ENCODE data around the gene RPL36.

The RPL36 gene

GRCh38 chr19:5690125-5690954 lies at the start of gene RPL36:
Gene RPL36 (plus strand): TSS chr19:5690295. CDS start chr19:5690508, 213 bp downstream.
- peak; percentile 67 to 98 (median 95) for DNase-seq

GRCh38 chr19:5641171-5641570 lies 48.9 kb upstream of the RPL36 start:
- no peak for DNase-seq

DNA sequence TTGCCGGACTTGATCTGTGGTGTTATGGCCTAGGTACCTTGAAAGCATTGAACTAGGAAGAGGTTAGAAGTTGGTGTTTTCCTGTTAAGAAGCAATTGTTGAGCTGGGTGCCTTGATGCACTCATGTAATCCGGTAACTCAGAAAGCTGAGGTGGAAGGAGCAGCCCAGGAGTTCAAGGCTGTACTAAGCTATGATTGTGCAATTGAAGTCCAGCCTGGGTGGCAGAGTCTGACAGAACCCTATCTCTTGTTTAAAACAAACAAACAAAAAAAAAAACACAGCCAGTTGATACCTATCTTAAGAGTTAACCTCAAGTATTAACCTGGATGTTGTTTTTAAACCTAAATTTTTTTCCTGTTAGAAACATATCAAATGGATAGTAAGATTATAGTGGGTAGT lies 47.9 kb upstream of the RPL36 start:
- no peak for DNase-seq

DNA sequence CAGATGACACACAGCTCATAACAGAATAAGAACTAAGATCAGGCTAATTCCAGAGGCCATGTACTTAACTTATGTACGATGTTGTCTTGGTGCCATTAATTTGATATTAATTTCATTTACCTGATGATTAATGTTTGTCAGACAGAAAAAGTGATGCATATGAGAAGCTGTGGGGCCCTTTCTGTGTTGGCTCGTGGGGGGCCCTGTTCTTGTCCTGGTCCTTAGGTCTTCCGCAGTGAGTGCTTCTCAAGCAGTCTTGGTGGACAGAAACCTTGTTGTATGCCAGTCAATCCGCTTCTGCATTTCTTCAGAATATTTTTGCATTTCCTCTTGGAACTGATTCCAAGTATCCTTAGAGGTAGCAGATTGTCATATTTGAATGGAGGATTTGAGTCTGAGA lies 47.0 kb upstream of the RPL36 start:
- no peak for DNase-seq

- no peak for DNase-seq
Observed at GRCh38 chr19:5644037-5644436, 46.1 kb upstream of the RPL36 start.

- DNase-seq, result no peak
Observed at GRCh38 chr19:5645409-5645808, 44.7 kb upstream of the RPL36 start.

- no peak for DNase-seq
Observed at GRCh38 chr19:5646703-5647102, 43.4 kb upstream of the RPL36 start.

- no peak for DNase-seq
Observed at GRCh38 chr19:5648464-5648863, 41.6 kb upstream of the RPL36 start.

DNA sequence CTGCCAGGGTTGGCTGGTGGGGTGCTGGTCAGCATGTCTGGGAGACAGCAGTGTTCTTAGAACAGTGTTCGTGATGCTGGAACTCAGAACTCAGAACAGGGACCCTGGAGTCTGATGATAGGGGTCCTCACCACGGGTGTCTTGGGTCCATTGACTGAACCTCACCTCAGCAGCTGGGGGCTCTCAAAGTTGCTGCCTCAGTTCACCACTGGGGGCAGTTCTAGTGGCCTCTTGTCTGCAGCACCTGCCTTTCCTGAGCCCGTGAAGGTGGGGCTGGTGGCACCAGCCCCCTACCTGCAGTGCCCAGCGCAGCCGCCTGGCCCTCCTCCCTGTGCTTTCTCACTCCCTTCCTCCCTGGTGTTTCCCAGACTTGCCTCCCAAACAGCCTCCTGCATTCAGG lies 38.7 kb upstream of the RPL36 start:
- no peak for DNase-seq

DNA sequence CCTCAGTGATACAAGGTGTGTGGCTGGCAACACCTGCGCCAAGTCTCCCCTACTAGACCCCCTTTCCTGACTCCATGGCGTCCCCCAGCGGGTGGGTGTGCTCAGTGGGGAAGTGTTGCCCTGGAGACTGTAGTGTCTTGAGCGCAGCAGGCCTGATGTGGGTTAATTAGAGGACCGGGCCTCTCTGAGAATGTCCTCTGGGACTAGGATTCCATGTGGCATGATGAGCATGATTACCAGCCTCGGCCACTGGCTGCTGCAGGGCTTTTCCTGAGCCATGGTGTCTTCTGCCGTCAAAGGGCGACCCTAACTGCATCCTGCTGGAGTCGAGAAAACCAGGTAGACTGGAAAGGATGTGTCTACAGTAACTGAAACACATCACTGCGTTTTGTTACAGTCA lies 37.8 kb upstream of the RPL36 start:
- no peak for DNase-seq

- DNase-seq, result no peak
Observed at GRCh38 chr19:5654931-5655330, 35.2 kb upstream of the RPL36 start.

DNA sequence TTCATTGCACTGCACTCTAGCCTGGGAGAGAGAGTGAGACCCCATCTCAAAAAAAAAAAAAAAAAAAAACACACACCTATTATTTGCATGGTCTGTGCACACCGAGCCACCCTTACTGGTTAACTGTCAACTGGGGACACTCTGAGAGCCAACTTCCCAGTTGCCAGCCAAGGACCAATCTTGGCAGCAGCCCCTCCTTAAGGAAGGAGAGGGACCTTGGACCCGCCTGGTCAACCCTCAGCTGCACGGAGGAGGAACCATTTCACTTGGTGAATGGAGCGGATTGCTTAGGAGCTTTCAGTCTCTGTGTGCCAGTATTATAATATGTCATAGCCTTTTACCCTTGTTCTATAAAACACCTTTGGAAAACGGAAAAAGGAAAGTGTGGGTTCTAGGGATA lies 34.7 kb upstream of the RPL36 start:
- DNase-seq, result no peak

DNA sequence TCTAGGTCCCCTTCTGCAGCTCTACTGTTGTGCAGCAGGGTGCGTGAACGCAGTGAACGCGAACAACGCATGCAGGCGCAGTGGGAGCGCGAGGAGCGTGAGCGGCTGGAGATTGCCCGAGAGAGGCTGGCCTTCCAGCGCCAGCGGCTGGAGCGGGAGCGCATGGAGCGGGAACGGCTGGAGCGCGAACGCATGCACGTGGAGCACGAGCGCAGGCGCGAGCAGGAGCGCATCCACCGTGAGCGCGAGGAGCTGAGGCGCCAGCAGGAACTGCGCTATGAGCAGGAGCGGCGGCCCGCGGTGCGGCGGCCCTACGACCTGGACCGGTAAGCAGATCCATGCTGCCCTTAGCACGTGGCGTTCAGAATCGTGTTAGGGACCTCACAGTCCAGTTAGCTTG lies 28.6 kb upstream of the RPL36 start:
- no peak for DNase-seq

DNA sequence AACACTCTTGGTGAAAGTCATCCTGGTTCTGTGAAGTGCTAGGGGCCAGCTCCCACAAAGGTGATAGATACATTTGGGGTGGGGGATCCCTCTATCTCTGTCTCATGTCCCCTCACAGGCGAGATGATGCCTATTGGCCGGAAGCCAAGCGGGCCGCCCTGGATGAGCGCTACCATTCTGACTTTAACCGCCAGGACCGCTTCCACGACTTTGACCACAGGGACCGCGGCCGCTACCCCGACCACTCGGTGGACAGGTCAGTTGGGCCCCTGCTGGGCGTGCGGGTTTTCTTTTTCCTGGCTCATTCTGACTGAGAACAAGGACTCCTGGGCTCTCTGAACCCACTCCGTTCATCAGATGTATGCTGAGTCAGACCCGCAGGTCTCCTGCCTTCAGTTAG lies 26.2 kb upstream of the RPL36 start:
- no peak for DNase-seq

GRCh38 chr19:5664515-5664914 lies 25.6 kb upstream of the RPL36 start:
- no peak for DNase-seq

DNA sequence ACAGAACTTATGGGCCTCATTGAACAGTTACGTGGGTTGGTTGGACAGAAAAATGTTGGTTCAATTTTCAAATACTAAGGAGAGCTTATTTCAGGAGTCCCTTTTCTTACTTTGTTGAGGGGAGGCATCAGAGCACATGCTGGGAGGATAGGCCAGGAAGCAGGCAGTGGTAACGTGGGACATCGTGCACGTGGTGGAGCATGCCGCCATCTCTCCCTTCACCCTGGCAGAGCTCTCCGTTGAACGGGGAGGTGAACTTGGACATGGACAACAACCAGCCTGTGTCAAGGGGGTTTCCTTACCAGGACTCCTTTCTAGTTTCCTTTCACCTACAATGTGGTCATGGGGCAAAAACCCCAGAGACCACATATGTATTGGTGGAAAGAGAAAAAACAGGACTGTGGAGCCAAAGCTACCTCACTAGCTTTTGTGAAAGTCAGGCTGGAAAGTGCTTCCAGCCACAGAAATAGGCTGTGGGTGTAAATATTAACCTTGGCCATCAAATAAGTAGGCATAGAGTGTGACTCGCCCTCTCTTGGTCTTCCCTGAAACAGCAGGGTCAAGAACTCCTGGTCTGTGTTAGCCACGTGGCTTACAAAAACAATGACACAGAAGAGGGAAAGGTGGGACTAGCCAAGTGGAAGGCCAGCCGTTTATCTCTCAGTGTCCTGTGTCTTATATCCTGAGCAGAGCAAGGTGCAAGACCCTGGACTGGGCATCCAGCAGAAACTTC lies 24.1 kb upstream of the RPL36 start:
- DNase-seq, result no peak

DNA sequence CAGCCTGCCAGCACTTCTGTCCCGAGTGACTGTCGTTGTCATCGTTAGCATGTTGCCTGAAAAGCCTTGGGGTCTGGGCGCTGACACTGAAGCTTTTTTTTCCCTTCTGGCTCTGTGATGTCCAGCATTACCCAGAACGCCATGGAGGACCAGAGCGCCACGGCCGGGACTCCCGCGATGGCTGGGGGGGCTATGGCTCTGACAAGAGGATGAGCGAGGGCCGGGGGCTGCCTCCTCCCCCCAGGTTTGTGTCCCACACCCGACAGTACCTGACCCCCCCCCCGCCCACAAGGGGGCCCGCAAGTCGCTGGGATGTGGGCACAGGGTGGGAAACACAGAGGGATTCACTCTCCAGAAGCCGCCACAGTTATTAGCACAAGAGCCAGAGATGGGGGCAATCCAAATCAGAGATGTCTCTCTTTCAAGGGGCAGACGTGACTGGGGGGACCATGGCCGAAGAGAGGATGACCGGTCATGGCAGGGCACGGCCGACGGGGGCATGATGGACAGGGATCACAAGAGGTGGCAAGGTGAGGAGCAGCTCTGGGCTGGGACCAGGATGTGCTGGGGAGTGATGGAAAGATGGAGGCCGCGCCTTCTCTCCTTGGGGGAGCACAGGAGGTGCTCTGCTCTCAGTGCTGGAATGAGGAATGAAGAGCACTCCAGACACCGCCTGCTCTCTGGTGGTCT lies 23.0 kb upstream of the RPL36 start:
- no peak for DNase-seq

GRCh38 chr19:5667751-5668271 lies 22.3 kb upstream of the RPL36 start:
- no peak for DNase-seq

GRCh38 chr19:5669212-5669611 lies 20.9 kb upstream of the RPL36 start:
- no peak for DNase-seq

- no peak for DNase-seq
Observed at GRCh38 chr19:5671600-5671999, 18.5 kb upstream of the RPL36 start.

GRCh38 chr19:5672708-5673459 lies 17.2 kb upstream of the RPL36 start:
- DNase-seq, result no peak
